Measurements from ENCODE around the gene CFD.

- TF ChIP-seq MXI1 (conservative IDR thresholded peaks at IDR 0.05; ENCODE audit: poor library complexity, severe bottlenecking), result no peak
- TF ChIP-seq EZH2 (IDR thresholded peaks at IDR 0.05; ENCODE audit: borderline replicate concordance, insufficient read depth, low read length, poor library complexity, severe bottlenecking), result no peak
- TF ChIP-seq CTCF (IDR thresholded peaks at IDR 0.05; ENCODE audit: poor library complexity, severe bottlenecking), result no peak
- TF ChIP-seq EP300 (conservative IDR thresholded peaks at IDR 0.05; ENCODE audit: poor library complexity, severe bottlenecking), result no peak
Observed at GRCh38 chr19:858868-859843, at the start of gene CFD.
